Measurements from ENCODE around the gene AZU1. TPM values are rescaled to one million over a fixed set of nuclear protein-coding genes. Genes with fewer than 3 reads are reported as not detected.
A peak's percentile ranks its signal among the peaks of the same experiment; 100 is the strongest.

AZU1 gene
- total RNA-seq, 1 donor, result not detected

GRCh38 chr19:803099-803561 is 24.5 kb upstream of the AZU1 start:
- peaks cover 81% of the 10 kb centered on the region for H3K36me3 ChIP-seq (ENCODE audit: insufficient read depth, low read length)
- H3K4me1 ChIP-seq (ENCODE audit: insufficient read depth, low read length), result peaks cover 36% of the 10 kb centered on the region
- H3K4me2 ChIP-seq (ENCODE audit: insufficient read depth, low read length), result peak overlapping the region; percentile 88
- peaks cover 100% of the 10 kb centered on the region for H3K79me2 ChIP-seq (ENCODE audit: insufficient read depth, low read length)
- H3K4me3 ChIP-seq (ENCODE audit: insufficient read depth, low read length), result no peak overlapping the region
- peak; percentile 93 for DNase-seq (ENCODE audit: insufficient read length, low spot score, missing footprints)
- H2AFZ ChIP-seq (ENCODE audit: low read length), result no peak overlapping the region
- H4K20me1 ChIP-seq (ENCODE audit: insufficient read depth, low read length), result peaks cover 98% of the 10 kb centered on the region
- peak overlapping the region; percentile 28 for H3K27ac ChIP-seq (ENCODE audit: low read depth, low read length)
- no peaks in the 10 kb centered on the region for H3K9me3 ChIP-seq (ENCODE audit: low read depth, low read length)
- TF ChIP-seq CTCF (IDR thresholded peaks at IDR 0.05; ENCODE audit: extremely low read depth, low read depth, low read length), result no peak
- no peaks in the 10 kb centered on the region for H3K27me3 ChIP-seq (ENCODE audit: insufficient read depth, low read length)

- Histone ChIP-seq H3K9me3 (ENCODE audit: low read depth, low read length) (no peaks in the 10 kb centered on the region), H4K20me1 (ENCODE audit: insufficient read depth, low read length) (peaks cover 95% of the 10 kb centered on the region), H3K79me2 (ENCODE audit: insufficient read depth, low read length) (peaks cover 100% of the 10 kb centered on the region), H3K4me2 (ENCODE audit: insufficient read depth, low read length) (no peak overlapping the region), H2AFZ (ENCODE audit: low read length) (no peak overlapping the region), H3K4me1 (ENCODE audit: insufficient read depth, low read length) (peaks cover 36% of the 10 kb centered on the region), H3K4me3 (ENCODE audit: insufficient read depth, low read length) (no peak overlapping the region), H3K27ac (ENCODE audit: low read depth, low read length) (no peak overlapping the region), H3K27me3 (ENCODE audit: insufficient read depth, low read length) (no peaks in the 10 kb centered on the region), H3K36me3 (ENCODE audit: insufficient read depth, low read length) (peaks cover 86% of the 10 kb centered on the region)
- TF ChIP-seq CTCF (IDR thresholded peaks at IDR 0.05; ENCODE audit: extremely low read depth, low read depth, low read length), result no peak
- DNase-seq (ENCODE audit: insufficient read length, low spot score, missing footprints), result peak; percentile 89
Measured at GRCh38 chr19:803686-804418, 23.8 kb upstream of the AZU1 start.

- DNase-seq (ENCODE audit: insufficient read length, low spot score, missing footprints), result peak; percentile 85
- peaks cover 95% of the 10 kb centered on the region for H4K20me1 ChIP-seq (ENCODE audit: insufficient read depth, low read length)
- no peak for TF ChIP-seq CTCF (IDR thresholded peaks at IDR 0.05; ENCODE audit: extremely low read depth, low read depth, low read length)
- peaks cover 98% of the 10 kb centered on the region for H3K79me2 ChIP-seq (ENCODE audit: insufficient read depth, low read length)
- H2AFZ ChIP-seq (ENCODE audit: low read length), result no peak overlapping the region
- H3K27me3 ChIP-seq (ENCODE audit: insufficient read depth, low read length), result no peaks in the 10 kb centered on the region
- H3K4me2 ChIP-seq (ENCODE audit: insufficient read depth, low read length), result no peak overlapping the region
- H3K4me3 ChIP-seq (ENCODE audit: insufficient read depth, low read length), result no peak overlapping the region
- no peaks in the 10 kb centered on the region for H3K9me3 ChIP-seq (ENCODE audit: low read depth, low read length)
- peaks cover 32% of the 10 kb centered on the region for H3K4me1 ChIP-seq (ENCODE audit: insufficient read depth, low read length)
- H3K36me3 ChIP-seq (ENCODE audit: insufficient read depth, low read length), result peaks cover 88% of the 10 kb centered on the region
- no peak overlapping the region for H3K27ac ChIP-seq (ENCODE audit: low read depth, low read length)
Measured at GRCh38 chr19:804419-805165, 23.0 kb upstream of the AZU1 start.

- H3K4me2 ChIP-seq (ENCODE audit: insufficient read depth, low read length), result no peak overlapping the region
- peaks cover 91% of the 10 kb centered on the region for H3K36me3 ChIP-seq (ENCODE audit: insufficient read depth, low read length)
- H3K4me3 ChIP-seq (ENCODE audit: insufficient read depth, low read length), result no peak overlapping the region
- H3K4me1 ChIP-seq (ENCODE audit: insufficient read depth, low read length), result peaks cover 27% of the 10 kb centered on the region
- H2AFZ ChIP-seq (ENCODE audit: low read length), result no peak overlapping the region
- H3K79me2 ChIP-seq (ENCODE audit: insufficient read depth, low read length), result peaks cover 98% of the 10 kb centered on the region
- peak; percentile 88 for DNase-seq (ENCODE audit: insufficient read length, low spot score, missing footprints)
- peaks cover 95% of the 10 kb centered on the region for H4K20me1 ChIP-seq (ENCODE audit: insufficient read depth, low read length)
- no peak overlapping the region for H3K27ac ChIP-seq (ENCODE audit: low read depth, low read length)
- H3K9me3 ChIP-seq (ENCODE audit: low read depth, low read length), result no peaks in the 10 kb centered on the region
- no peaks in the 10 kb centered on the region for H3K27me3 ChIP-seq (ENCODE audit: insufficient read depth, low read length)
- no peak for TF ChIP-seq CTCF (IDR thresholded peaks at IDR 0.05; ENCODE audit: extremely low read depth, low read depth, low read length)
Measured at GRCh38 chr19:805166-805551, 22.5 kb upstream of the AZU1 start.
